Epidermal melanocyte (primary cell): Measurements from ENCODE around the gene PIRT.

Experiments used
- DNase-seq: peaks from one replicate; pipeline ENCODE4 v3.0.0; 2011; ENCODE audit warnings: low spot score; ENCODE audit not compliant: insufficient read length

Gene PIRT

DNA sequence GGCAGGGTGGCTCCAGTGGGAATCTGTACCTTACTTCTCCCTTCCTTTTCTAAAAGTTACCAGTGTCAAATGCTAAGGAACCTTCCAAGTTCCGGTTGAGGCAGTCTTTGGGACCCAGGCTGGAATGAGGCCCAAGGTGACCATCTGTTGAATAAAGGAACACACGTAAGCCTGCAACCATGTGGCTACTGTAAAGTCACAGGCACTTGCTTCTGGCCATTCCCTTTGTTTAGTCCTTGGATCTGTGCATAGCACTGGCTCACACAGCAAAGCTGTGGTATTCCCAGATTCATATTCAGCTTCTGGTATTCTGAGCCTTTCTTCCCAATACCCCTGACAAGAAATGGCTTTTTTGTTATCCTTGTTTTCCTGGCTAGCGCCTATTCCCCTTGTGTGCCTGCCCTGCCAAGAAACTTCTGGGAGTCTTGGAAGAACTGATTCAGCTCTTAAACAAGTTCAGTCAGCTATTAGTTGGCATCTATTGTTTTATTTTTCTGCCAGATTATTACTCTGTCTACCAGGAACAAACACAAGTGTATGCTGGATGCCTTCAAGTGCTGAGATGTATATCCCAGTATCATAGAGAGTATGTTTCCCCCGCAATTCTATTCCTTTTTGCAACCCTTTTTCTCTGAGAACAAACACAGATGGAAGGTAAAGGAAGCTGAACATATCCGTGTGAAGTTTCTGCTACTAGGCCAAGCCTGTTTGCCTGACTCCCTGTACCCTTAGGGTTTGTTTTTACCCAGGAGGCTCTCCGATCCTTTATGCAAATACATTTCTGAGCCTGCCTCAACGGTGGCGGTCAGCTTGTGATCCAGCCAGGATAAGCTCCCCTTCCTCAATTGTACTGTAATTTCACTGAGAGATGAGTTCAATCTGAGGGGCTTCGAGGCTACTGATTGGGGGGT lies 47.1 kb downstream of the PIRT start:
- no peak for DNase-seq

- no peak for DNase-seq
Observed at GRCh38 chr17:10789694-10790271, 48.1 kb downstream of the PIRT start.

GRCh38 chr17:10787306-10788045 lies 50.4 kb downstream of the PIRT start:
- DNase-seq, result no peak

DNA sequence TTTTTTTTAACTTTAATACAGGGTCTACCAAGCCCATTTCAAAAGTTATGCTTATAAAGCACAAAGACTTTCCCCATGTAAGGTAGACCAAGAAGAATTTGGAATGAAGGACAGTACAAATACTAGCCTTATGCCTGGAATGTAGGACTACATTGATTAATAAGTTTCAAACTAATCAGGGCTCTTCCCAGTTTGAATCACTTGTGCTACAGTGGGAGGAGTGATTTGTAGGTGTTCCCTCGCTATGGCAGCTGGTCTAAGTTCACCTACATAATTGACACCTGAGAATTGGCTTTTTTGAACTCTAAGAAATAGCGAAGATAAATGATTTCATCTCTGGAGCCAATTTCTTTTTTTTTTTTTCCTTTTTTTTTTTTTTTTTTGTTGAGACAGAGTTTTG lies 52.6 kb downstream of the PIRT start:
- no peak for DNase-seq

DNA sequence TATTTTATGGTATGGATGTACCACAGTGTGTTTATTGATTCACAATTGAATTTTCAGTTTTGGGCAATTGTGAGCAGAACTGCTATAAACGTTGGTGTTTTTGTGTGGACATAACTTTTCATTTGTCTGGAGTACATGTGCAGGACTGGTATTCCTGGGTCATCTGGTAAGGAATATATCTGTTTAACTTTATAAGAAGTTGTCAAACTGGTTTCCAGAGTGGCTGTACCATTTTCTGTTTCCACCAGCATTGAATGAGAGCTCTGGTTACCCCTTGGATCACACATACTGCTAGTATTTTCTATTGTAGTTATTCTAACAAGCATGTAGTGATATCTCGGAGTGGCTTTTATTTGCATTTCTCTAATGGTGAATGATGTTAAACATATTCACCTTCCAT lies 58.3 kb downstream of the PIRT start:
- DNase-seq, result no peak

DNA sequence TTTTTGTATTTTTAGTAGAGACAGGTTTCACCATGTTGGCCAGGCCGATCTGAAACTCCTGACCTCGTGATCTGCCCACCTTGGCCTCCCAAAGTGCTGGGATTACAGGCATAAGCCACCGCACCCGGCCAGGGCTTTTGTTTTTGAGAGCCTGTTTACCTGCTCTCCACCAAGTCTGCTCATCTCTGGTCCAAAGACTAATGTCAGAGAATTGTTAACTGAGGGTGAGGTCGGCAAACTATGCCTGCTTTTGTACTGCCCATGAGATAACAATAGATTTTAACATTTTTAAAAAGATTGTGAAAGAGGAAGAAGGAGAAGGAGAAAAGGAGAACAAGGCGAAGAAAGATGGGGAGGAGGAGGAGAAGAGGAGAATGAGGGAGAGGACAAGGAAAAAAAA lies 60.0 kb downstream of the PIRT start:
- DNase-seq, result no peak

DNA sequence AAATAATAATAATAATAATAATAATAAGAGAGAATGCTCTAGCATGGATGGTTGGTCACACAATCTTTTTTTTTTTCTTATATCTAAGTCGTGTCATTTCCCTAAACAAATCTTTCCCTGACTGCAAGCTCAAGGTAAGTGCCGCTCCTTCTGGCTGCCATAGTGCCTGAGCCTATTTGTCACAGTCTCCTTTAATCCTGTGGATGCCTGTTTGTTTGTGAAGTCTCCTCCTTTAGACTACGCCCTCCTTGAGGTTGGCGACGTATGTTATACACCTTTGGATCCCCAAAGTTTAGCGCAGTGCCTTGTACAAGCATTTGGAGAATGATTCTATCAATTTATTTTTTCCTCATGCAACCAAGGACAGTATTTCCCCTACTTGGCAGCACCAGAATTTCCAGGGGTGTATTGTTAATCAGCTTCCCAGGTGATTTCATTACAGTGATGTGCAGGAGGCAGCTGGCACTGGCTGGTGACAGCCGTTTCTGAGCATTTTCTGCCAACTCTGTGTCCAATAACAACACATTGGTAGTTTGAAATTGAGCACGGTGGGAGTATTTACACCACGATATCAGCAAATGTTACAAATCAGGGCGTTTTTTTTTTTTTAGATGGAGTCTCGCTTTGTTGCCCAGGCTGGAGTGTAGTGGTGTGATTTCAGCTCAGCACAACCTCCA lies 60.6 kb downstream of the PIRT start:
- no peak for DNase-seq

DNA sequence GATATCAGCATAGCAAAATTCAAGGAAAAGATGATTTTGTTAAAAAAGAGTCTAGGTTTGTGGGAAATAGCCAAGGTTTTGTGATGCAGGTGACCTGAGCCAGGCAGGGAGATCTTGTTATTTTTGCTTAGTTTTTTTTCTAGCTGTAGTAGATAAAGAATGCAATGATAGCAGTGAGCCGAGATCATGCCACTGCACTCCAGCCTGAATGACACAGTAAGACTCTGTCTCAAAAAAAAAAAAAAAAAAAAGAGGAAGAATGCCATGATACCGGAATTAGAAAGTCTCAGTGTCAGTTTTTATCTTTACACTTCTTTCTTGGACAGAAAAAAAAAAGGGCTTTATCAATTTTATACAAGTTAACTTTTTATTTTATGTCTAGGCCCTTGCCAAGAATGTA lies 61.5 kb downstream of the PIRT start:
- DNase-seq, result no peak

DNA sequence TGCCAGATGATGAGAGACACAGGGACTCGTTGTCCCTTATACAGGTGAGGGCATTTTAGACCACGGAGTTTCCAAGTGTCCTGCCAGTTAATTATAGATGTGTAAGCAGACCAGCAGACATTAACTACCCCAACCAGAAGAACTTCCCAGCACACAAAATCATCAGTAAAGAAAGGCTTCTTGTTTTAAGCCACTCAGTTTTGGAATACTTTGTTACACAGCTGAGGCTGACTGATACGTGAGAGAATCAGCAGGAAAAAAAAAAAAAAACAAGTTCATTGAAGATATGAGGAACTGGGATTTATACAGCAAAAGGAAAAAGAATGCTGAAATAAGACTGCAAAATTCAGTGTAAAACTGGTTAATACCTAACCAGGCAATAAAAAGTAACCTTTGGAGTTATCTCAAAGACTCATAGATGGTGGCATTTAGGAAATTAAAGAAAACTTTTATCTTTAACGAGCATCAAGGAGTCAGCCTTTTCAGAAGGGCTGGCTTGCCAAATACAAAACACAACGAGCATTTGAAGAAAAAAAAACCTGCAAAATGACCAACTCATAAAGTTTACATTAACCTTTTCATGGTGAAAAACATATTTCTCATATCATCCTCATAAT lies 62.0 kb downstream of the PIRT start:
- no peak for DNase-seq

GRCh38 chr17:10775058-10775457 lies 62.8 kb downstream of the PIRT start:
- DNase-seq, result no peak

GRCh38 chr17:10773391-10773790 lies 64.5 kb downstream of the PIRT start:
- DNase-seq, result no peak
